ENCODE data around the gene ANKRD40. TPM values are rescaled to one million over a fixed set of nuclear protein-coding genes. Genes with fewer than 3 reads are reported as not detected.
A peak's percentile ranks its signal among the peaks of the same experiment; 100 is the strongest.

The ANKRD40 gene
- total and polyA plus RNA-seq, 10 of the 15 experiments (the other 5 are each of a cell fraction or from before 2014, with no cell fraction given): 5.9 to 21.7 (median 14.8) TPM

- Histone ChIP-seq H4K20me1 (ENCODE audit: control insufficient read depth, insufficient read depth) (no peaks in the 10 kb centered on the region; the same call in 1 of the 2 replicates), H3K4me1 (ENCODE audit: control insufficient read depth, insufficient read depth, low read length) (no peaks in the 10 kb centered on the region; the same call in 1 of the 2 replicates), H3K9me3 (replicated peaks; ENCODE audit: control insufficient read depth, insufficient read depth, low read length) (no peaks in the 10 kb centered on the region), H3K4me2 (ENCODE audit: control insufficient read depth, insufficient read depth) (peak overlapping the region; percentile 88), H3K4me3 (peak overlapping the region; percentile 86), H3K79me2 (ENCODE audit: control insufficient read depth, insufficient read depth, low read length) (peaks cover 61% of the 10 kb centered on the region), H2AFZ (ENCODE audit: control insufficient read depth, low read depth, low read length) (peak overlapping the region; percentile 96; the same call in 1 of the 2 replicates), H3K27me3 (replicated peaks in 1 of 2; ENCODE audit: control insufficient read depth in 2 of 2, insufficient read depth in 2 of 2, low read length in 1 of 2) (no peaks in the 10 kb centered on the region), H3K9ac (ENCODE audit: control insufficient read depth, insufficient read depth, low read length) (peak overlapping the region; percentile 98), H3K27ac (ENCODE audit: control insufficient read depth, insufficient read depth) (peak overlapping the region; percentile 96), H3K36me3 (ENCODE audit: control insufficient read depth in 2 of 2, insufficient read depth in 2 of 2, low read length in 1 of 2) (peaks cover 0 to 3% of the 10 kb centered on the region in 2 experiments; a peak in 2 of 4 replicates)
- SMC1A ChIA-PET (ENCODE audit: uncharacterized antibody, unreplicated experiment): interaction anchor here (1.0 to 1.1 kb wide), 2 partner anchors 12 to 15 kb away, joined by 3 to 5 read pairs; partner anchors contain the start of gene ANKRD40
- DNase-seq (ENCODE audit: low read depth, low spot score) (no peak), ATAC-seq (no peak), FAIRE-seq (no peak)
- intact Hi-C loops (cut with micrococcal nuclease; ENCODE audit: unreplicated experiment): loop anchor here (1.0 kb wide), 1 partner anchor 13 kb away; the partner anchor contains the start of gene ANKRD40
- 1% methylated on average over 25 of the region's 25 CpGs for WGBS (ENCODE audit: insufficient coverage, insufficient replicate concordance, low lambda C conversion rate, missing lambda C conversion rate)
- no peak for TF ChIP-seq ZBTB11 (CRISPR knock-in tag; IDR thresholded peaks at IDR 0.05)
- 0 out of 2 replicates have a peak, but pooled peaks have one; percentile 3 for TF ChIP-seq RUNX3 (IDR thresholded peaks at IDR 0.05; ENCODE audit: low read length)
- RAD21 ChIA-PET (ENCODE audit: unreplicated experiment): interaction anchor here (0.8 to 1.4 kb wide), 3 partner anchors 11 to 15 kb away, joined by 3 to 5 read pairs (median 3); no protein-coding TSS in a partner anchor
- CTCF ChIA-PET: interaction anchor here (0.7 to 1.0 kb wide), 2 partner anchors 147 kb away, joined by 3 read pairs; no protein-coding TSS in a partner anchor
- TSS peak; percentile 69 for BruUV-seq (replicated peaks)
- in situ Hi-C loops (cut with MboI): no loop called here
- POLR2A ChIA-PET: interaction anchor here (0.6 to 3.7 kb wide), 4 partner anchors 9 to 142 kb away, joined by 3 to 25 read pairs (median 3); partner anchors contain the start of gene ANKRD40
Measured at GRCh38 chr17:50719924-50720794, 12.4 kb upstream of the ANKRD40 start.
